Activated B cell treated with CpG ODN at 0.5 μM for 24 hours (primary cell): ENCODE data around the gene PCDHA3. TPM values are rescaled to one million over a fixed set of nuclear protein-coding genes. Genes with fewer than 3 reads are reported as not detected.
"Not testable (repeated sequence)": the region's sequence is repeated elsewhere in the genome, so short reads cannot be mapped to it uniquely, and the experiment has no call there.

Source experiments
- ATAC-seq: fragments of 200-7000 bp; cut with Tn5 transposase; one replicate; pipeline ENCODE4 v1.10.0; 2021; ENCODE audit warnings: low read depth, mild to moderate bottlenecking, moderate library complexity
- CTCF ChIA-PET: fragments of 350-600 bp; sonication (Branson Sonifier 250); formaldehyde crosslinking; loops from one replicate; lab custom pipeline; 2021; ENCODE audit warnings: antibody characterized with exemption; lab: Charles Lee
- POLR2A ChIA-PET: fragments of 350-600 bp; sonication (Branson Sonifier 250); formaldehyde crosslinking; loops from one replicate; lab custom pipeline; 2021; ENCODE audit warnings: antibody characterized with exemption; lab: Charles Lee
- DNase-seq: peaks from one replicate; pipeline ENCODE4 v3.0.0; 2022
- H3K27ac Mint-ChIP-seq: one replicate; pipeline ENCODE4 v1.8.0; 2020; ENCODE audit warnings: mixed read lengths
- H3K27me3 Mint-ChIP-seq: one replicate; pipeline ENCODE4 v1.8.0; 2021; ENCODE audit warnings: mixed read lengths
- H3K36me3 Mint-ChIP-seq: one replicate; pipeline ENCODE4 v1.8.0; 2021; ENCODE audit warnings: low read depth, mixed read lengths
- H3K4me1 Mint-ChIP-seq: one replicate; pipeline ENCODE4 v1.8.0; 2021; ENCODE audit warnings: mixed read lengths
- H3K4me3 Mint-ChIP-seq: one replicate; pipeline ENCODE4 v1.8.0; 2020; ENCODE audit warnings: mild to moderate bottlenecking, mixed read lengths
- H3K9me3 Mint-ChIP-seq: one replicate; pipeline ENCODE4 v1.8.0; 2020; ENCODE audit warnings: mixed read lengths
- CTCF ChIP-seq: fragments of 200-600 bp; IDR thresholded peaks from one replicate; pipeline ENCODE4 v1.8.0; 2022; ENCODE audit warnings: antibody characterized with exemption, mild to moderate bottlenecking
- intact Hi-C: fragments of 100-400 bp; cut with micrococcal nuclease; formaldehyde crosslinking; loops from one replicate; pipeline ENCODE4 v1.15.1; 2024
- total RNA-seq: library from RNA; stranded (reverse); gene quantifications from 2 replicates; pipeline ENCODE4 v1.2.3, GENCODE V29; 2022

The PCDHA3 gene
- total RNA-seq, 1 donor from 2014 or later, result not detected

GRCh38 chr5:140835622-140836510 is 35.0 kb downstream of the PCDHA3 start:
- no peaks in the 10 kb centered on the region for H3K4me1 Mint-ChIP-seq
- no peak for TF ChIP-seq CTCF
- no peaks in the 10 kb centered on the region for H3K36me3 Mint-ChIP-seq
- no peak for DNase-seq
- H3K9me3 Mint-ChIP-seq, result peaks cover 4% of the 10 kb centered on the region
- intact Hi-C loops, result no loop called here
- CTCF ChIA-PET, result no interaction called here
- POLR2A ChIA-PET, result no interaction called here
- no peak overlapping the region for H3K4me3 Mint-ChIP-seq
- ATAC-seq, result no peak
- peaks cover 16% of the 10 kb centered on the region for H3K27me3 Mint-ChIP-seq
- no peak overlapping the region for H3K27ac Mint-ChIP-seq

- Mint-ChIP-seq H3K27me3 (peaks cover 2% of the 10 kb centered on the region), H3K36me3 (no peaks in the 10 kb centered on the region), H3K9me3 (peaks cover 4% of the 10 kb centered on the region), H3K4me3 (no peak within 1 kb of the TSS), H3K27ac (no peak within 1 kb of the TSS), H3K4me1 (no peaks in the 10 kb centered on the region)
- no peak for TF ChIP-seq CTCF
- CTCF ChIA-PET, result interaction anchor here (1.1 kb wide), 1 partner anchor 18 kb away, joined by 4 read pairs; no protein-coding TSS in a partner anchor
- POLR2A ChIA-PET, result no interaction called here
- DNase-seq, result no peak
- intact Hi-C loops, result no loop called here
- no peak for ATAC-seq
These were observed 40.4 kb downstream of the PCDHA3 start, which contains the start of gene PCDHA8 for GRCh38 chr5:140840978-140841962. TSS of gene PCDHA8 (plus strand) at chr5:140841187. CDS start at chr5:140841322, 135 bp downstream.

GRCh38 chr5:140842798-140843733 is 42.2 kb downstream of the PCDHA3 start:
- ChIA-PET CTCF (no interaction called here), POLR2A (no interaction called here)
- H3K4me3 Mint-ChIP-seq, result no peak overlapping the region
- no peak for DNase-seq
- no peak overlapping the region for H3K27ac Mint-ChIP-seq
- TF ChIP-seq CTCF, result no peak
- peaks cover 2% of the 10 kb centered on the region for H3K27me3 Mint-ChIP-seq
- ATAC-seq, result no peak
- intact Hi-C loops, result no loop called here
- H3K9me3 Mint-ChIP-seq, result peaks cover 4% of the 10 kb centered on the region
- H3K4me1 Mint-ChIP-seq, result no peaks in the 10 kb centered on the region
- no peaks in the 10 kb centered on the region for H3K36me3 Mint-ChIP-seq

GRCh38 chr5:140848139-140849102 is 47.6 kb downstream of the PCDHA3 start, which contains the start of gene PCDHA9:
TSS of gene PCDHA9 (plus strand) at chr5:140848382. CDS start at chr5:140848496, 114 bp downstream.
- H3K4me3 Mint-ChIP-seq, CTCF ChIA-PET, H3K36me3 Mint-ChIP-seq, H3K4me1 Mint-ChIP-seq, H3K27me3 Mint-ChIP-seq, H3K9me3 Mint-ChIP-seq, POLR2A ChIA-PET, ATAC-seq, intact Hi-C loops, H3K27ac Mint-ChIP-seq, DNase-seq: not testable (repeated sequence)

GRCh38 chr5:140849831-140850634 is 49.2 kb downstream of the PCDHA3 start:
- intact Hi-C loops, H3K4me1 Mint-ChIP-seq, H3K27me3 Mint-ChIP-seq, CTCF ChIA-PET, H3K4me3 Mint-ChIP-seq, DNase-seq, H3K9me3 Mint-ChIP-seq, POLR2A ChIA-PET, H3K36me3 Mint-ChIP-seq, H3K27ac Mint-ChIP-seq, ATAC-seq: not testable (repeated sequence)
